Gastrocnemius medialis (tissue), 4 donors: ENCODE data around the gene COL4A1.

Experiments
- POLR2A ChIP-seq, 2 donors: fragments of 450-650 bp; IDR thresholded peaks; one replicate each; pipeline ENCODE4 v1.6.1; 2017; ENCODE audit warnings: antibody characterized with exemption in 2 of 2, mild to moderate bottlenecking in 2 of 2, moderate library complexity in 2 of 2
- TF ChIP-seq, protein P1 (sequence below), 5 experiments: fragments of 450-650 bp in 3 of 5; fragments of 200-600 bp in 2 of 5; sonication (generic) in 2 of 5; IDR thresholded peaks in 4 of 5; conservative IDR thresholded peaks in 1 of 5; 1 replicate in 4 of 5; 2 replicates in 1 of 5; pipeline ENCODE4 v1.5.1; 2016 to 2019; ENCODE audit warnings: antibody characterized with exemption in 5 of 5, mild to moderate bottlenecking in 3 of 5, moderate library complexity in 3 of 5

DNA sequence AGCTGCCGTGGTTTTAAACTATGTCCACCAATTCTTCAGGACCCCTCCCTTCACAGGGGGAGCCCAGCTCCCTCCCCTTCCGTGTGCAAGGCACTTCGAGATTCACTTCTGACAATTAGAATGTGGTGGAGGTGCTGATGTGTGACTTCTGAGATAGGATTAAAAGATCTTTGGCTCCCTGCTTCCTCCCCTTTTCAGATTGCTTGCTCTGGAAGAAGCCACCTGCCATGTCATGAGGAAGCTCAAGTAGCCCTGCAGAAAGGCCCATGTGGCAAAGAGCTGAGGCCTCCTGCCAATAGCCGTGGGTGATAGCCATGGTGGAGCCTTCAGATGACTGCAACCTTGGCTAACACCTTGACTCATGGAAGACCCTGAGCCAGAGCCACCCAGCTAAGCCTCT lies 204.9 kb downstream of the COL4A1 start:
- TF ChIP-seq, protein P1, sequence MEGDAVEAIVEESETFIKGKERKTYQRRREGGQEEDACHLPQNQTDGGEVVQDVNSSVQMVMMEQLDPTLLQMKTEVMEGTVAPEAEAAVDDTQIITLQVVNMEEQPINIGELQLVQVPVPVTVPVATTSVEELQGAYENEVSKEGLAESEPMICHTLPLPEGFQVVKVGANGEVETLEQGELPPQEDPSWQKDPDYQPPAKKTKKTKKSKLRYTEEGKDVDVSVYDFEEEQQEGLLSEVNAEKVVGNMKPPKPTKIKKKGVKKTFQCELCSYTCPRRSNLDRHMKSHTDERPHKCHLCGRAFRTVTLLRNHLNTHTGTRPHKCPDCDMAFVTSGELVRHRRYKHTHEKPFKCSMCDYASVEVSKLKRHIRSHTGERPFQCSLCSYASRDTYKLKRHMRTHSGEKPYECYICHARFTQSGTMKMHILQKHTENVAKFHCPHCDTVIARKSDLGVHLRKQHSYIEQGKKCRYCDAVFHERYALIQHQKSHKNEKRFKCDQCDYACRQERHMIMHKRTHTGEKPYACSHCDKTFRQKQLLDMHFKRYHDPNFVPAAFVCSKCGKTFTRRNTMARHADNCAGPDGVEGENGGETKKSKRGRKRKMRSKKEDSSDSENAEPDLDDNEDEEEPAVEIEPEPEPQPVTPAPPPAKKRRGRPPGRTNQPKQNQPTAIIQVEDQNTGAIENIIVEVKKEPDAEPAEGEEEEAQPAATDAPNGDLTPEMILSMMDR (IDR thresholded peaks at IDR 0.05 in 4 of 5, conservative IDR thresholded peaks at IDR 0.05 in 1 of 5): no peak
- no peak for TF ChIP-seq POLR2A (IDR thresholded peaks at IDR 0.05)
